Endodermal cell (in vitro differentiated cells): Measurements from ENCODE around the gene DBX2. TPM values are rescaled to one million over a fixed set of nuclear protein-coding genes. Genes with fewer than 3 reads are reported as not detected.
"Not testable (repeated sequence)": the region's sequence is repeated elsewhere in the genome, so short reads cannot be mapped to it uniquely, and the experiment has no call there.

Source experiments
- DNase-seq: peaks from one replicate; pipeline ENCODE4 v3.0.0-alpha.2; 2017
- H3K27ac ChIP-seq: 2 replicates; pipeline ENCODE4 v1.5.1; 2013; ENCODE audit warnings: mild to moderate bottlenecking, low read depth, low read length, moderate library complexity
- H3K27me3 ChIP-seq: 2 replicates; pipeline ENCODE4 v1.6.1; 2013; ENCODE audit warnings: mild to moderate bottlenecking, low read length, moderate library complexity; ENCODE audit not compliant: insufficient read depth, control insufficient read depth, poor library complexity, severe bottlenecking
- H3K36me3 ChIP-seq: 2 replicates; pipeline ENCODE4 v1.7.0; 2013; ENCODE audit warnings: mild to moderate bottlenecking, low read length, moderate library complexity; ENCODE audit not compliant: control insufficient read depth, insufficient read depth
- H3K4me1 ChIP-seq: one replicate; pipeline ENCODE4 v1.7.0; 2013; ENCODE audit warnings: low read length; ENCODE audit not compliant: control insufficient read depth, insufficient read depth
- H3K4me3 ChIP-seq: 2 replicates; pipeline ENCODE4 v1.5.1; 2013; ENCODE audit warnings: mild to moderate bottlenecking, low read length, moderate library complexity
- H3K9ac ChIP-seq: 2 replicates; pipeline ENCODE4 v1.6.1; 2013; ENCODE audit warnings: mild to moderate bottlenecking, low read length, moderate library complexity; ENCODE audit not compliant: poor library complexity, severe bottlenecking; ENCODE audit errors: extremely low read depth
- H3K9me3 ChIP-seq: 2 replicates; pipeline ENCODE4 v1.6.1; 2013; ENCODE audit warnings: mild to moderate bottlenecking, low read length, moderate library complexity; ENCODE audit not compliant: control insufficient read depth
- H3K27ac Mint-ChIP-seq: 2 replicates; pipeline ENCODE4 v1.8.0; 2020; ENCODE audit warnings: mixed read lengths
- H3K27me3 Mint-ChIP-seq: 2 replicates; pipeline ENCODE4 v1.8.0; 2021; ENCODE audit warnings: mild to moderate bottlenecking, mixed read lengths; ENCODE audit not compliant: insufficient read depth
- H3K36me3 Mint-ChIP-seq: 2 replicates; pipeline ENCODE4 v1.8.0; 2020; ENCODE audit warnings: low read depth, mixed read lengths
- H3K4me1 Mint-ChIP-seq: 2 replicates; pipeline ENCODE4 v1.8.0; 2020; ENCODE audit warnings: mixed read lengths
- H3K4me3 Mint-ChIP-seq: 2 replicates; pipeline ENCODE4 v1.8.0; 2020; ENCODE audit warnings: mild to moderate bottlenecking, moderate library complexity, mixed read lengths
- H3K9me3 Mint-ChIP-seq: 2 replicates; pipeline ENCODE4 v1.8.0; 2020; ENCODE audit warnings: mild to moderate bottlenecking, mixed read lengths
- WGBS, 2 experiments: methylation state at CpG; one replicate each; pipeline versions ENCODE4 v1.1.5 to v1.1.7; 2013; ENCODE audit warnings: missing lambda C conversion rate in 2 of 2, mixed read lengths in 1 of 2; ENCODE audit not compliant: insufficient coverage in 1 of 2, insufficient read length in 1 of 2; 5-methylcytosine and 5-hydroxymethylcytosine counted together
- total RNA-seq, 2 donors: library from RNA; stranded (reverse); fragmentation: NEBNext Ultra II Directional in 1 of 2; extraction: Animal tissue kit (Norgen Biotek cat#: 25700) in 1 of 2; gene quantifications; 2 replicates in 1 of 2; 3 replicates in 1 of 2; pipeline ENCODE4 v1.2.1, GENCODE V29; 2021
- TF ChIP-seq, protein P1 (sequence below): fragments of 200-600 bp; sonication (generic); conservative IDR thresholded peaks from 2 replicates; pipeline ENCODE4 v1.5.0; 2021; ENCODE audit warnings: antibody characterized with exemption, mild to moderate bottlenecking

The DBX2 gene
- total RNA-seq, 2 donors from 2014 or later = not detected

DNA sequence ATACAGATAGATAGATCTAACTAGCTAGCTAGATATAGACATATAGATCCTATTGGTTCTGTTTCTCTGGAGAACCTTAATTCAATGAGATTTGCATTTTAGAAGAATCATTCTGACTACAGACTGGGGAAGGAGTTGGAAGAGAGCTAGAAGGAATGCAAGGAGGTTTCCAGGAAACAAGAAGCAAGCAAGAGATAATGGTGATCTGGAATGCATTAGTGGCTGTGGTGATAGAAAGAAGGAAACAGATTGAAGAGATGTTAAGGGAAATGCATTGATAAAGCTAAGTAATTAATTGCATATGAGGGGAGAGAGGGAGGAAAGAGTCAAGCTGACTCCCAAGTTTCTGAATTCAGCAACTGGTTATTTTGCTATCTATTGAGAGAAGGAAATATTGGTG, 42.7 kb downstream of the DBX2 start:
- Mint-ChIP-seq H3K4me3 (no peak overlapping the region), H3K27me3 (no peaks in the 10 kb centered on the region), H3K4me1 (no peaks in the 10 kb centered on the region), H3K27ac (no peak overlapping the region), H3K9me3 (no peaks in the 10 kb centered on the region), H3K36me3 (no peaks in the 10 kb centered on the region)
- peaks cover 4% of the 10 kb centered on the region for H3K4me1 ChIP-seq
- no peak overlapping the region for H3K4me3 ChIP-seq
- H3K36me3 ChIP-seq = no peaks in the 10 kb centered on the region
- H3K9me3 ChIP-seq = no peaks in the 10 kb centered on the region
- H3K27me3 ChIP-seq = no peaks in the 10 kb centered on the region
- H3K9ac ChIP-seq = no peak overlapping the region
- TF ChIP-seq, protein P1, sequence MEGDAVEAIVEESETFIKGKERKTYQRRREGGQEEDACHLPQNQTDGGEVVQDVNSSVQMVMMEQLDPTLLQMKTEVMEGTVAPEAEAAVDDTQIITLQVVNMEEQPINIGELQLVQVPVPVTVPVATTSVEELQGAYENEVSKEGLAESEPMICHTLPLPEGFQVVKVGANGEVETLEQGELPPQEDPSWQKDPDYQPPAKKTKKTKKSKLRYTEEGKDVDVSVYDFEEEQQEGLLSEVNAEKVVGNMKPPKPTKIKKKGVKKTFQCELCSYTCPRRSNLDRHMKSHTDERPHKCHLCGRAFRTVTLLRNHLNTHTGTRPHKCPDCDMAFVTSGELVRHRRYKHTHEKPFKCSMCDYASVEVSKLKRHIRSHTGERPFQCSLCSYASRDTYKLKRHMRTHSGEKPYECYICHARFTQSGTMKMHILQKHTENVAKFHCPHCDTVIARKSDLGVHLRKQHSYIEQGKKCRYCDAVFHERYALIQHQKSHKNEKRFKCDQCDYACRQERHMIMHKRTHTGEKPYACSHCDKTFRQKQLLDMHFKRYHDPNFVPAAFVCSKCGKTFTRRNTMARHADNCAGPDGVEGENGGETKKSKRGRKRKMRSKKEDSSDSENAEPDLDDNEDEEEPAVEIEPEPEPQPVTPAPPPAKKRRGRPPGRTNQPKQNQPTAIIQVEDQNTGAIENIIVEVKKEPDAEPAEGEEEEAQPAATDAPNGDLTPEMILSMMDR = no peak
- H3K27ac ChIP-seq = no peak overlapping the region
- DNase-seq = no peak

DNA sequence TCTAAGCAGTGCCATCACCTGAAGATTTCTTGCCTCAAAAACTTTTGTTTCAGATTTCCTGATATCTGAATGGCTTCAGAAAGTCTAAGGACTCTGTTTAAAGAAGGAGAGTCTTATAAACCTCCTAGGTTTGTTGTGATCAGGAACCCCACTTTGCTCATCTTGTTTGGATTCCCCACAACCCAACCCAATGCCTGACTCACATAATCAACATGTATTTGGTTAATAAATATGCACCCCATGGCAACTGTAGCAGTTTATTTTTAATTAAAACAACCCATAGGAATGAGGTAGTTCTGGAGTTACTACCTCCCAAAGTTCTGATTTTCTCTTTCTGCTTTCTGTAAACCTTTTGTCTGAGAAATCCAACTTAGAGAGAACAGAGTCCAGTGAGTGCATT, 51.5 kb downstream of the DBX2 start:
- Mint-ChIP-seq H3K4me3 (no peak overlapping the region), H3K36me3 (no peaks in the 10 kb centered on the region), H3K27me3 (no peaks in the 10 kb centered on the region), H3K27ac (no peak overlapping the region), H3K9me3 (peaks cover 5% of the 10 kb centered on the region), H3K4me1 (no peaks in the 10 kb centered on the region)
- Histone ChIP-seq H3K27ac (no peak overlapping the region), H3K27me3 (no peaks in the 10 kb centered on the region), H3K36me3 (no peaks in the 10 kb centered on the region), H3K9me3 (no peaks in the 10 kb centered on the region), H3K9ac (no peak overlapping the region), H3K4me3 (no peak overlapping the region), H3K4me1 (no peaks in the 10 kb centered on the region)
- DNase-seq = no peak
- TF ChIP-seq, protein P1 = no peak

DNA sequence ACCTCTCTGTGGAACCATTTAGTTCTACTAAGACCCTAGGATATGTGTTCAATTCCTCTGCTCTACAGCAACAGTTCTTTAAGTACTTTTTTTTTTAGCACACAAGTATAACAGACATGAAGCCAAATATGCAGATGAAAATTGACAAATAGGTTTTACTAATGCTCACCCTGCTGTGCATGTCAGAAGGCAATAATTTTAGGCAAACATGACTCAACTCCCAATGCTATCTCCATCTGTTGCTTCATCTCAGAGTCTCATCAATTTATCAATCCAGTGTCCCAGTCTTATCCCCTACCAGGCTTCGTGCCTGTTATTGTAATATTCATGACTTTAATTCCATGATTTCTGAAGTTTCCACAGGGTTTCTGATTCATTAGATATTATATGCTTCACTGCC, 57.7 kb downstream of the DBX2 start:
- WGBS, 2 experiments = 67 to 100% methylated on average over 1 of the region's 1 CpG
- H3K4me1 ChIP-seq = no peaks in the 10 kb centered on the region
- no peaks in the 10 kb centered on the region for H3K4me1 Mint-ChIP-seq
- TF ChIP-seq, protein P1 = no peak
- H3K4me3 ChIP-seq = no peak overlapping the region
- H3K9me3 ChIP-seq = no peaks in the 10 kb centered on the region
- no peak overlapping the region for H3K27ac Mint-ChIP-seq
- H3K27me3 Mint-ChIP-seq = peaks cover 4% of the 10 kb centered on the region
- no peak overlapping the region for H3K4me3 Mint-ChIP-seq
- DNase-seq = no peak
- H3K27ac ChIP-seq = no peak overlapping the region
- no peaks in the 10 kb centered on the region for H3K36me3 Mint-ChIP-seq
- H3K36me3 ChIP-seq = no peaks in the 10 kb centered on the region
- no peaks in the 10 kb centered on the region for H3K27me3 ChIP-seq
- H3K9me3 Mint-ChIP-seq = peaks cover 5% of the 10 kb centered on the region
- H3K9ac ChIP-seq = no peak overlapping the region

DNA sequence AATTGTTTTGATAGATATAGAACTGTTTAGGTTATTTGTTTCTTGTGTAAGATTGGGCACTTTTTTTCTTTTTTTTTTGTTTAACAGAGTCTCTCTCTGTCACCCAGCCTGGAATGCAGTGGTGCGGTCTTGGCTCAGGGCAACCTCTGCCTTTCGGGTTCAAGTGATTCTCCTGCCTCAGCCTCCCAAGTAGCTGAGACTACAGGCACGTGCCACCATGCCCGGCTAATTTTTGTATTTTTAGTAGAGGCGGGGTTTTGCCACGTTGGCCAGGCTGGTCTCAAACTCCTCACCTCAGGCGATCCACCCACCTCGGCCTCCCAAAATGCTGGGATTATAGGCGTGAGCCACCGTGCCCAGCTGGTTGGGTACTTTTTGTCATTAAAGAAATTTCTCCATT, 66.0 kb downstream of the DBX2 start:
- not testable (repeated sequence) for H3K27me3 Mint-ChIP-seq, H3K27ac Mint-ChIP-seq, H3K4me1 Mint-ChIP-seq, H3K9me3 Mint-ChIP-seq, H3K9me3 ChIP-seq, H3K36me3 Mint-ChIP-seq, DNase-seq, H3K36me3 ChIP-seq, H3K4me3 ChIP-seq, H3K4me3 Mint-ChIP-seq, H3K27ac ChIP-seq, H3K27me3 ChIP-seq, H3K4me1 ChIP-seq, H3K9ac ChIP-seq
- 94 to 100% methylated on average over 2 to 10 of the region's 10 CpGs for whole genome bisulfite sequencing, 2 experiments
